Head of caudate nucleus (tissue), 42 donors: ENCODE results near the gene CCDC194.

ENCODE experiments used
- DNase-seq, 42 donors: peaks; one replicate each; pipeline versions ENCODE4 v3.0.0 to v3.0.0-alpha.2; 2020 to 2021; ENCODE audit warnings: mixed read lengths in 7 of 42
- intact Hi-C: fragments of 100-400 bp; cut with DNase I; formaldehyde crosslinking; loops from one replicate; pipeline ENCODE4 v1.15.0; 2022

Gene CCDC194

DNA sequence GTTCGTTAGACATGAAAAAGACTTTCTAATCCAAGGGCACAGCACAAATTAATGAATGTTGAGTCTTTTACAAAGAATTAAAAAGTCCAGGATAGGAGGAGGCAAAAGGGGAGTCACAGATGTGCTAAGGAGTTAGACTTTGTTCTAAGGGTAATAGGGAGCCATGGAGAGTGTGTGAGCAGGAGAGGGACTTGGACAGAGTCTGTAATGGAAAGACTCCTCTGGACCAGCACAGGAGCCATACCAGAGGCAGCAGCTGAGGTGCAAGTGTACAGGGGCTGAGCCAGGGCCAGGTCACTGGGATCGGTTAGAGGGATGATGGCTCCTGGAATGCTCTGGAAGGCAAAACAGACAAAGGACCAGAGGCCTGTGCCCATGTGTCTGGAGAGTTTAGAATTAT lies 46.1 kb downstream of the CCDC194 start:
- intact Hi-C loops = loop anchor here (5.0 kb wide), 1 partner anchor 39 kb away; no protein-coding TSS in a partner anchor
- DNase-seq = no peak

DNA sequence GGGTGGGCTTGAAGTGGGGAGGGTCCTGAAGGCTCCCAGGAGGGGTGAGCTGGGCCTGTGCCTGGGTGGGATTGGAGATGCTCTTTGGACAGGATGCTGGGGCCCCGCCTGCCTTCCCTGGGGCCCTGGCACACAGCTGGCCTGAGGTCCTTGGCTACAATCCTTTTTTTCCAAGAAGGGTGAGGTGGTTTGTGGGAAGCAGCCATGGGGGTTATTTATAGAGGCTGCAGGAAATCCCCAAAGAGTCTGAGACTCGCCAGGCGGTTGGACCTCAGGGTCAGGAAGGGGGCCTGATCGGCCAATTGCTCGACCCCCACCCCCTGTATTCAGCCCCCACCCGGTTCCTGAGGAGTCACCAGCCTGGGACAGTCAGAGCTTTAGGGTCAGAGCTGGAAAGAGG lies 46.6 kb downstream of the CCDC194 start:
- intact Hi-C loops = loop anchor here (5.0 kb wide), 1 partner anchor 40 kb away; no protein-coding TSS in a partner anchor
- DNase-seq = no peak

GRCh38 chr19:17346109-17346671 lies 47.8 kb downstream of the CCDC194 start:
- peak; percentile 53 to 91 (median 80) for DNase-seq
- intact Hi-C loops = loop anchor here (5.0 kb wide), 1 partner anchor 41 kb away; no protein-coding TSS in a partner anchor

DNA sequence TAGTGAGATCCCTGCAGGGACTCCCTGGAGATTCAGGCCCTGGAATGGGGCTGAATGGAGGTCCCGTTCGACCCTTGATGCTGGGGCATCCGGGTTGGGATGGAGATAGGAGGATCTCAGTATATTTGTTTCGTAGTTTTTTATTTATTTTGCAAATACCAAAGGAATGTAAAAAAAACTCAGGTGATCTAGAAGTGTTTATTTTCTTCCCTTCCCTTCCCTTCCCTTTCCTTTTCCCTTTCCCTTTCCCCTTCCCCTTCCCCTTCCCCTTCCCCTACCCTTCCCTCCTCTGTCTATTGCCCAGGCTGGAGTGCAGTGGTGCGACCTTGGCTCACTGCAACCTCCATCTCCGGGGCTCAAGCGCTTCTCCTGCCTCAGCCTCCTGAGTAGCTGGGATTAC lies 52.2 kb downstream of the CCDC194 start:
- intact Hi-C loops = no loop called here
- DNase-seq = no peak

- no peak for DNase-seq
- intact Hi-C loops = no loop called here
These were observed 52.6 kb downstream of the CCDC194 start for GRCh38 chr19:17341386-17341785.

- no peak for DNase-seq
- intact Hi-C loops = no loop called here
These were observed 53.1 kb downstream of the CCDC194 start for GRCh38 chr19:17340871-17341357.
